Gastroesophageal sphincter (tissue), 4 donors: Measurements from ENCODE around the gene HPSE. TPM values are rescaled to one million over a fixed set of nuclear protein-coding genes. Genes with fewer than 3 reads are reported as not detected.
"Not testable (repeated sequence)": the region's sequence is repeated elsewhere in the genome, so short reads cannot be mapped to it uniquely, and the experiment has no call there.

Experiments used
- ATAC-seq: fragments of 150-250 bp; one replicate; pipeline ENCODE4 v1.9.1; 2016; ENCODE audit warnings: mild to moderate bottlenecking, moderate library complexity
- H3K27ac ChIP-seq, 4 donors: fragments of 200-600 bp; sonication (generic) in 3 of 4; 1 replicate in 3 of 4; 2 replicates in 1 of 4; pipeline ENCODE4 v1.5.1; 2016 to 2019
- H3K27me3 ChIP-seq: fragments of 200-600 bp; sonication (generic); one replicate; pipeline ENCODE4 v1.5.1; 2019
- H3K36me3 ChIP-seq, 2 donors: fragments of 200-600 bp; sonication (generic); one replicate each; pipeline ENCODE4 v1.5.1; 2019; ENCODE audit warnings: control low read depth in 1 of 2
- H3K4me1 ChIP-seq, 3 donors: fragments of 200-600 bp; sonication (generic); 1 replicate in 2 of 3; 2 replicates in 1 of 3; pipeline ENCODE4 v1.5.1; 2016 to 2019; ENCODE audit warnings: control low read depth in 2 of 3
- H3K4me3 ChIP-seq, 2 donors: fragments of 200-600 bp; sonication (generic); one replicate each; pipeline ENCODE4 v1.5.1; 2019; ENCODE audit warnings: mild to moderate bottlenecking in 1 of 2, moderate library complexity in 1 of 2
- H3K9me3 ChIP-seq, 3 donors: fragments of 200-600 bp; sonication (generic); one replicate each; pipeline ENCODE4 v1.5.1; 2017 to 2019; ENCODE audit warnings: control low read depth in 2 of 3
- CTCF ChIP-seq, 4 experiments: fragments of 200-600 bp in 2 of 4; fragments of 450-650 bp in 2 of 4; sonication (generic) in 1 of 4; IDR thresholded peaks; one replicate each; pipeline ENCODE4 v1.5.1; 2017 to 2019; ENCODE audit warnings: antibody characterized with exemption in 4 of 4, mild to moderate bottlenecking in 2 of 4, moderate library complexity in 2 of 4
- EP300 ChIP-seq: sonication (generic); formaldehyde crosslinking; IDR thresholded peaks from one replicate; pipeline ENCODE4 v1.6.1; 2017; ENCODE audit warnings: antibody characterized with exemption, mild to moderate bottlenecking
- POLR2A ChIP-seq, 2 donors: fragments of 450-650 bp; IDR thresholded peaks; one replicate each; pipeline ENCODE4 v1.6.1; 2017; ENCODE audit warnings: antibody characterized with exemption in 2 of 2, mild to moderate bottlenecking in 2 of 2, moderate library complexity in 1 of 2
- POLR2AphosphoS5 ChIP-seq: sonication (generic); formaldehyde crosslinking; IDR thresholded peaks from one replicate; pipeline ENCODE4 v1.6.1; 2017; ENCODE audit warnings: antibody characterized with exemption
- WGBS, 2 donors: methylation state at CpG; one replicate each; pipeline ENCODE4 v1.1.5; 2018; ENCODE audit warnings: low coverage in 1 of 2; 5-methylcytosine and 5-hydroxymethylcytosine counted together
- total RNA-seq, 4 donors: library from RNA; depleted of rRNA; stranded (reverse); fragments of >200 nt; gene quantifications; one replicate each; pipeline ENCODE4 v1.1.0, GENCODE V29; 2016

Gene HPSE
- total RNA-seq, 4 donors from 2014 or later, result 0.47 to 3.3 (median 1.5) TPM

GRCh38 chr4:83326546-83326945 lies 8.1 kb downstream of the HPSE start:
- WGBS, 2 donors, result 79 to 80% methylated on average over 4 of the region's 8 CpGs
- Histone ChIP-seq H3K36me3 (no peaks in the 10 kb centered on the region), H3K27me3 (peaks cover 10% of the 10 kb centered on the region), H3K4me1 (no peaks in the 10 kb centered on the region), H3K9me3 (no peaks in the 10 kb centered on the region), H3K4me3 (no peak overlapping the region), H3K27ac (no peak overlapping the region)
- no peak for ATAC-seq
- no peak for TF ChIP-seq POLR2AphosphoS5
- no peak for TF ChIP-seq POLR2A (IDR thresholded peaks at IDR 0.05)
- no peak for TF ChIP-seq EP300
- TF ChIP-seq CTCF (IDR thresholded peaks at IDR 0.05), result no peak

- peaks cover 10% of the 10 kb centered on the region for H3K27me3 ChIP-seq
- not testable (repeated sequence) for H3K9me3 ChIP-seq, ATAC-seq, H3K27ac ChIP-seq, H3K36me3 ChIP-seq, H3K4me3 ChIP-seq, H3K4me1 ChIP-seq
- 78 to 92% methylated on average over 2 to 3 of the region's 4 CpGs for WGBS, 2 donors
Observed at GRCh38 chr4:83325306-83325705, 9.3 kb downstream of the HPSE start.

- no peak overlapping the region for H3K27ac ChIP-seq
- no peak for ATAC-seq
- no peaks in the 10 kb centered on the region for H3K36me3 ChIP-seq
- H3K4me1 ChIP-seq, result no peaks in the 10 kb centered on the region
- H3K4me3 ChIP-seq, result no peak overlapping the region
- WGBS, 2 donors, result 57 to 66% methylated on average over 3 of the region's 3 CpGs
- no peaks in the 10 kb centered on the region for H3K9me3 ChIP-seq
- H3K27me3 ChIP-seq, result peaks cover under 1% of the 10 kb centered on the region
- TF ChIP-seq CTCF (IDR thresholded peaks at IDR 0.05) (no peak), POLR2A (IDR thresholded peaks at IDR 0.05) (no peak), POLR2AphosphoS5 (no peak), EP300 (no peak)
Observed at GRCh38 chr4:83323136-83323535, 11.5 kb downstream of the HPSE start.

GRCh38 chr4:83320548-83320947 lies 14.1 kb downstream of the HPSE start:
- H3K4me3 ChIP-seq, result no peak overlapping the region
- H3K4me1 ChIP-seq, result no peaks in the 10 kb centered on the region
- H3K27ac ChIP-seq, result no peak overlapping the region
- H3K27me3 ChIP-seq, result no peaks in the 10 kb centered on the region
- peak; percentile 57 for ATAC-seq
- no peaks in the 10 kb centered on the region for H3K9me3 ChIP-seq
- no peak for TF ChIP-seq POLR2AphosphoS5
- no peak for TF ChIP-seq CTCF (IDR thresholded peaks at IDR 0.05)
- no peak for TF ChIP-seq EP300
- TF ChIP-seq POLR2A (IDR thresholded peaks at IDR 0.05), result no peak
- WGBS, 2 donors, result no CpG with 5 or more reads among the region's 5 CpGs
- H3K36me3 ChIP-seq, result no peaks in the 10 kb centered on the region

- WGBS, 2 donors, result 88 to 90% methylated on average over 3 of the region's 3 CpGs
- Histone ChIP-seq H3K4me1 (no peaks in the 10 kb centered on the region), H3K27ac (no peak overlapping the region), H3K9me3 (no peaks in the 10 kb centered on the region), H3K27me3 (no peaks in the 10 kb centered on the region), H3K4me3 (no peak overlapping the region), H3K36me3 (no peaks in the 10 kb centered on the region)
- ATAC-seq, result no peak
- TF ChIP-seq EP300 (no peak), CTCF (IDR thresholded peaks at IDR 0.05) (no peak), POLR2AphosphoS5 (no peak), POLR2A (IDR thresholded peaks at IDR 0.05) (no peak)
Observed at GRCh38 chr4:83318666-83319065, 16.0 kb downstream of the HPSE start.

- no peak overlapping the region for H3K27ac ChIP-seq
- no peak for TF ChIP-seq EP300
- no peak for TF ChIP-seq CTCF (IDR thresholded peaks at IDR 0.05)
- TF ChIP-seq POLR2A (IDR thresholded peaks at IDR 0.05), result no peak
- TF ChIP-seq POLR2AphosphoS5, result no peak
- no peaks in the 10 kb centered on the region for H3K36me3 ChIP-seq
- no peak overlapping the region for H3K4me3 ChIP-seq
- no peaks in the 10 kb centered on the region for H3K27me3 ChIP-seq
- no peaks in the 10 kb centered on the region for H3K9me3 ChIP-seq
- WGBS, 2 donors, result 75 to 96% methylated on average over 3 to 4 of the region's 4 CpGs
- no peaks in the 10 kb centered on the region for H3K4me1 ChIP-seq
- no peak for ATAC-seq
Observed at GRCh38 chr4:83317671-83318070, 17.0 kb downstream of the HPSE start.
